Activated CD8-positive, alpha-beta memory T cell treated with anti-CD3 and anti-CD28 coated beads for 4 hours (primary cell): Measurements from ENCODE around the gene THOC5.
"Not testable (repeated sequence)": the region's sequence is repeated elsewhere in the genome, so short reads cannot be mapped to it uniquely, and the experiment has no call there.

Experiments
- DNase-seq, 2 donors: peaks; one replicate each; pipeline ENCODE4 v3.0.0-alpha.2; 2020; ENCODE audit warnings: low read depth in 2 of 2

The THOC5 gene

DNA sequence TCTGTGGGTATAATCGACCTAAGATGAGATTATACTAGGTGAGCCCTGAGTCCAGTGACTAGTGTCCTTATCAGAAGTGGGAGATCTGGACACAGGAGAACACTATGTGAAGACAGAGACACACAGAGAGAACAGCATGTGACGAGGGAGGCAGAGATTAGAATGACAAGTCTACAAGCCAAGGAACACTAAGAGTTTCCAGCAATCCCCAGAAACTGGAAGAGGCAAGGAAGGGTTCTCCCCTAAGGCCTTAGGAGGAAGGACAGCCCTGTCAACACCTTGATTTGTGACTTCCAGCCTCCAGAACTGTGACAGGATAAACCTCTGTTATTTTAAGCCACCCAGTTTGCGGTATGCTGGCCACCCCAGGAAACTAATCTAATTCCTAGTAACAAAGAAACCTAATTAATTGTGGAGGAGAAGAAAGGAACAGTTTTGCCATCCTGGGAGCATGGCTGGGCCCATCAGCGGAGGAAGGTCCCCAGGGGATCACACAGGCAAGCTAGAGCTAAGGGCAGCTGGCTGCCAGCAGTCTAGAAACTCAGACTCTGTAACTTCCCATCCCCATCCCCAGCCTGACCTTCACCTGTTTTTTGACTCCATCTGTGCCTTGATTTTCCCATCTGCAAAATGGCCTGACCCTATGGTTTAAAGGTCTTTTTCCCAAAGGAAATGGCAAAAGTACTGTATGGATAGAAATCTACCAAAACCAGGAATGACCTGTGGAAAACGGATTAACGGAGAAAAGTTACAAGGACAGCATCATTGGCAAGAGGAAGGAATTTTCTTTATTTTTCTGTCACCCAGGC lies 10.3 kb upstream of the THOC5 start:
- no peak for DNase-seq

DNA sequence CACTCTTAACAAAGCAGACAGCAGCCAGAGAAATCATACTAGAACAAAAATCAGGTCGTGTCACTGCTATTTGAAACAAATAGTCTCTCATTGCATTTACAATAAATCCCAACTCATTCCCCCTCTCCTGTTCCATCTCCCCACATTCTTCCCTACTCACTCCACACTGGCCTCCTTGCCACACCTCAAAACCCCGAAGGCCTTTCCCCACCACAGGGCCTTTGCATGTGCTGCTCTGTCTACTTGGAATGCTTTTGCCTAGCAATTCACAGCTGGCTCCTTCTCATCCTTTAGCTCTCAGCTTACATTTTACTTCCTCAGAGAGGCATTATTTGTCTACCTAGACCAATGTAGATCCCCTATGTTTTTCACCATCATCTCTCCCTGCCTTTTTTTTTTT lies 6.3 kb upstream of the THOC5 start:
- no peak for DNase-seq

DNA sequence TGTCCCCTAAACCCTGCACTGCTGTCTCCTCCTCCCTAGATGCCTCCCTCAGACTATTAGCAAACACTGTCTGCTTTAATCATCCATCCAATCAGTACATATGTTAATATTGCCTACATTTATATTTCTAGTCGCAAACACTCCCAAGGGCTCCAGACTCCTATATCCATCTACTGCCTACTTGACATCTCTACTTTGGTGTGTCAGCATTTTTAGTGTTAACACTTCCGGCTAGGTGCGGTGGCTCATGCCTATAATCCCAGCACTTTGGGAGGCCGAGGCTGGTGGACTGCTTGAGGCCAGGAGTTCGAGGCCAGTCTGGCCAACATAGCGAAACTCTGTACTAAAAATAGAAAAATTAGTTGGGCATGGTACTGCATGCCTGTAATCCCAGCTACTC lies 5.5 kb upstream of the THOC5 start:
- DNase-seq, result no peak

- no peak for DNase-seq
These were observed 1.6 kb upstream of the THOC5 start for GRCh38 chr22:29555065-29555644.

- not testable (repeated sequence) for DNase-seq
These were observed 1.2 kb downstream of the THOC5 start for GRCh38 chr22:29552357-29552756.

DNA sequence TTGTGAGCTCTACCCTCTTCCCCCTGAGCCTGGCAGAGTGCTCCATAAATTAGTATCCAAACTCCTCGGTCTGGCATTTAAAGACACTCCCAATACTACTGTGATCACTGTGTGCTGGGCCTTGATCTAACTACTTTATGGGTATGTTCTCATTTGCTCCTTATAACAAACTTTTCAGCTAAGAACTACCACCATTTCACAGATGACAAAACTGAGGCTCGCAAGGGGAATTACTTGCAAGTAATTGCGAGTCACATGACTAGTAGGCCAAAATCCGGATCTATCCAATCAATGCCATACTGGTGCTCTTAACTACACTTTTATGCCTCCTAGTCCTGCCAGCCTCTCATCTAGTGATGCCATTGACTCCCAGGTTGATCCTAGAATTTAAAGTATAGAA lies 3.6 kb downstream of the THOC5 start:
- no peak for DNase-seq

- not testable (repeated sequence) for DNase-seq
These were observed 8.5 kb downstream of the THOC5 start for GRCh38 chr22:29545045-29545444.

DNA sequence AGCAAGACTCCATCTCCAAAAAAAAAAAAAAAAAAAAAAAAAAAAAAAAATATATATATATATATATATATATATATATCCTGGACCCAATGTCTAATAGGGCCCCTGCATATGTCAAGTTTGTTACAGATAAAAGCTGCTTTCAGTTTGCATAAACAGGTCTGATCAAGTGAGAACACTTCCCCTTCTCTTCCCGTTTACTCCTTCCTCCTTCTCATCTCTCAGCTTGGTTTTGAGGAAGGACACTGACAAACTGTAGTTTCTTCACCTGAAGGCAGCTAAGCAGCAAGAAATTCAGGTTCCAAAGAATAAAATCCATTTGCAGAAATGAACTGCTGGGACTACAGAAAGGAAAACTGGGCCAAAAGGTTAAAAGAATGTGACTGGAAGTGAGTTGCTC lies 11.7 kb downstream of the THOC5 start:
- DNase-seq, result no peak

GRCh38 chr22:29539105-29539504 lies 14.5 kb downstream of the THOC5 start:
- DNase-seq, result no peak

- DNase-seq, result no peak
These were observed 17.1 kb downstream of the THOC5 start for GRCh38 chr22:29536411-29536810.

- no peak for DNase-seq
These were observed 22.1 kb downstream of the THOC5 start for GRCh38 chr22:29531419-29531818.

DNA sequence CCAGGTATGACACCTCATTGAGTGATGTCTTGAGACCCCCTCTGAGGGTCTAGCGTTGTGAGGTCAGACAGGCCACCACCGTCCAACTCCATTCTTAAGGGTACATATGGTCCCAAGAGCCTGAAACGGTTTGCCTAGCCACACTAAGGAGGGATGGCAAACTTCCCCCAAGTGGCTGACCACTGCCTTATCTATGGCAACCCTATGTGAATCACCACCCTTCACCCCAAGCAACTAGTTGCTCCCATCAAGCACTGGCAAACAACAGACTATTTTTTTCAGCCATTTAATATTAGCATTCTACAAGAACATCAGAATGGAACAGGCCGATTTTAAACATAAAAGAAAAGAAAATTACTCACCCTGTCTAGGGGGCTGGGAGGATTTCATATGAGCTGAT lies 22.8 kb downstream of the THOC5 start:
- no peak for DNase-seq

GRCh38 chr22:29528144-29528543 lies 25.4 kb downstream of the THOC5 start:
- DNase-seq, result no peak

- DNase-seq, result no peak
These were observed 28.9 kb downstream of the THOC5 start for GRCh38 chr22:29524442-29525191.

DNA sequence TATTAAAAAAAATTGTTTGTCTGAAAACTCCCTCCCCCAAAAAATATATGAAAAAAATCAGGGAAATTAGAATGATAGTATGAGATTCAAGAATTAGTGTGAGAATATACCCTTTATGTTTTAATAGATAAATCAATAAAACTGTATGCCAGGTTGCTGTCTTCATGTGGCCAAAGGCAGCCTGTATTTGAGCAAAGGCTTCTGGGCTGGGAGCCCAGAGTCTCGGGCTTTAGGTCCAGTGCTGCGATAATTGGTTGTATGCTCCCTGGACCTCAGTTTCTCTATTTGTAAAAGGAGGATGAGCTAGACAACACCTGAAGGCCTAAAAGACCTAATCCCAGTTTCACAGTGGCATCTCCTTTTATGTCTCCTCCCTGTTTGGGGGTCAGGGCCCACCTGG lies 29.8 kb downstream of the THOC5 start:
- no peak for DNase-seq

GRCh38 chr22:29521526-29521925 lies 32.0 kb downstream of the THOC5 start:
- no peak for DNase-seq

DNA sequence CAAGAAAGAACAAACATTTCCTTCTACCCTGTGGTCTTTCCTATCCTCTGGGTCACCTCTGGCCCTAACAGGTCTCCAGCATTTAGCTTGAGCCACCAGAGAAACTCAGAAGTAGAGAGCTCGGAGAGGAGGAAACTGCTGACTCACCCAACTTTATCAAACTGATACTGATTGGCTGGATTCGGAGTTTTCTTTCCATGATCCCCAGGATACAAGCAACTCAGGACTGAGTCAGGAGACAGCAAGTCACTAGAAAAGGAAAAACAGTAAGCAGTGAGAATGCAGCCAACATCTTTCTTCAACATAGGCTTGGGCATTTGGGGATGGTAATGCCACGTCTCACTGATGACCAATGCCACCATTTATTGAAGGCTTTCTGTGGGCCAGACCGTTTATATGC lies 32.7 kb downstream of the THOC5 start:
- DNase-seq, result no peak

GRCh38 chr22:29519996-29520395 lies 33.6 kb downstream of the THOC5 start:
- DNase-seq, result no peak

GRCh38 chr22:29518427-29518826 lies 35.1 kb downstream of the THOC5 start:
- DNase-seq, result no peak

GRCh38 chr22:29517215-29517908 lies 36.2 kb downstream of the THOC5 start:
- no peak for DNase-seq

DNA sequence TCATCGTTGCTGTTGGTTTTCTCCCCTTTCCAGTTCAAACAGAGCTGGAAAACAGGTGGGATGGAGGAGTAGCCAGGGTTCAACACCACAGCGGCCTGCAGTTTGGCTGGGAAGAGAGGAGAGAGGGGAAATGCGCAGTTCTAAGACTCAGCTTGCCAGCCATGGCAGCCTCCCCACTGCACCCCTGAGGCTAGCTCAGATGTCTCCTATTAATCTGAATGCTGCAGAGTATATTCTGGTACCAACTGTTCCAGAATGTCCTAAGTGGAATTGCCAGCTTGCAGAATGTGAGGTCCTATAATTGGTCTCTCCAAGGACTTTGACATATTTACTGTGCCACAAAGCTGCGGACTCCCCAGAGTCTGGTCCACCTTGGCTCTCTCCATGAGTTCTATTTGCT lies 41.5 kb downstream of the THOC5 start:
- no peak for DNase-seq

DNA sequence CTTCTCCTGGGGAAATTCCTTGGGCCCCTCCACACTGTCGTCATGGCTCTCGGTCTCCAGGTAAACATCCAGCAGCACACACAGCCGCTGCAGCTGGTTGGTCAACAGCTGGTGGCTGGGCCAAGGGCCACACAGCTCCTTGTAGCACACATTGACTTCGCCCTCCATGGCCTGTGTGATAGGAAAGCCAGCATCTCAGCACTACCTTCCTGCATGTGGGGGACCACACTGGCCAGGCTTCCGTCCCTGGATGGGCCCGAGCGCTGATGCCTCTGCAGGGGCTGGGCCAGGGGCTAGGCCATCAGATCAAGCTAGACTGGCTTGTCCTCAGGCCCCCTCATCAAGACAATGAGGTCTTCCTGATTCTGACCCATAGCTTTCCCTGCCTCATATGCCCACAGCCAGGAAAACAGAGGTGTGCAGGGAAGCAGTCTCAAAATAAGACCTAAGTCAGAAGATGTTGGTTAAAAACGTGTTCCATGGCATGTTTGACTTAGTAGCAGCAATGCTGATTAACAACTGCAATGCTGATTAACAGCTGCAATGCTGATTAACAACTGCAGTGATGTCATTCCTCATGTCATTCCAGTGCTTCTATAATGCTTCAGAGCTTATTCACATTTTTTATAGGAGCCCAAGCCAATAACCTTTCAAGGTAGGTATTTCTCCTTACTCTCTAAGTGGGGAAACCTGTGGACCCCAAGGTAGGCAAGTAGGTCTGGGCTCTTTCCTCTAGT lies 42.3 kb downstream of the THOC5 start:
- DNase-seq, result no peak
